CD4-positive, alpha-beta T cell treated with Interleukin-4 for 1 hour (primary cell): ENCODE results near the gene OAT.

Experiments
- DNase-seq, 2 donors: peaks; one replicate each; pipeline ENCODE4 v3.0.0-alpha.2; 2020 to 2022

Gene OAT

GRCh38 chr10:124349996-124350280 lies 68.8 kb downstream of the OAT start:
- no peak for DNase-seq

DNA sequence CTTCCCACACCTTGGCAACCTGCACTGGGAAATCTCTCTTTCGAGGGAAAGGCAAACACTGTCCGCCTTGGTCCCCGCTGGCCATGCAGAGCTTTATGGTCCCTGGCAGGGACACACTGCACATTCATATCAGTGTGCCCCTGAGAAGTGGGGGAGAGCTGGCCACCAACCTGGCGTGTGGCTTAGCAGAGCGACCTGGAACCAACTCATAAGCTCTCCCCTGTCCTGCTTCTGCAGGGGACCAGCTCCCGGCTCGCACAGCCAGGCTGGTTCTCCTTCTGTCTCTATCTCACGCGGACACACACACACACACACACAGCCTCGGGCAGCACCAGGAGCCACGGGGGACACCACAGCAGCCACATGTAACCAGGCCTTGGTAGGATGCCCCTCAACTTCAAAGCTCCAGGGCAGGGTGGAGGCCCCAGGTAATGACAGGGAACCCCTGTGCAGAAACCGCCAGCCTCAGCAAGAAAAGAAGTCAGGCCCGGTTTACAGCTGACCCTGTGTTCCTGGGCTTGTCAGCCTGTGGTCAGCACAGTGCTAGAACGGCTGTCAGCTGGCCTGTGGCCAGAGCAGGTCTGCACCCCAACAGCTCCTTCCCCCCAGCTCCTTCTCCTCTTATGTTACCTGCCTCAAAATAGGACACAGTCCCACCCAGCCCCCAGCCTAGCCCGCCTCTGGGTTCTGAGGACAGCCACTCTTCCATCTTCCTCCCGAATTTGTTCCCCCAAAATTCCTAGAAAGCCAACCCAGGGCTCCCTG lies 69.3 kb downstream of the OAT start:
- no peak for DNase-seq

GRCh38 chr10:124348801-124349200 lies 69.9 kb downstream of the OAT start:
- no peak for DNase-seq

- DNase-seq, result no peak
These were observed 70.8 kb downstream of the OAT start for GRCh38 chr10:124347956-124348355.
